Transverse colon (tissue), 4 donors: Measurements from ENCODE around the gene RHOBTB3. TPM values are rescaled to one million over a fixed set of nuclear protein-coding genes. Genes with fewer than 3 reads are reported as not detected.

Experiments used
- DNase-seq: peaks from one replicate; pipeline ENCODE4 v3.0.0-alpha.2; 2019
- H3K27ac ChIP-seq, 4 donors: fragments of 200-600 bp; sonication (generic); 2 replicates each; pipeline ENCODE4 v1.5.1; 2016 to 2018; ENCODE audit warnings: inconsistent platforms in 4 of 4
- H3K27me3 ChIP-seq: fragments of 200-600 bp; sonication (generic); 2 replicates; pipeline ENCODE4 v1.5.1; 2017; ENCODE audit warnings: inconsistent platforms
- H3K36me3 ChIP-seq, 4 donors: fragments of 200-600 bp; sonication (generic); 2 replicates each; pipeline ENCODE4 v1.5.1; 2017 to 2019; ENCODE audit warnings: inconsistent platforms in 4 of 4
- H3K4me1 ChIP-seq, 4 donors: fragments of 200-600 bp; sonication (generic); 2 replicates each; pipeline ENCODE4 v1.5.1; 2017 to 2020; ENCODE audit warnings: inconsistent platforms in 4 of 4
- H3K4me3 ChIP-seq, 4 donors: fragments of 200-600 bp; sonication (generic); 1 replicate in 1 of 4; 2 replicates in 3 of 4; pipeline versions ENCODE4 v1.5.1 to v1.6.1; 2017 to 2019; ENCODE audit warnings: inconsistent platforms in 4 of 4
- H3K9me3 ChIP-seq, 2 donors: fragments of 200-600 bp; sonication (generic); 2 replicates each; pipeline ENCODE4 v1.5.1; 2017 to 2019; ENCODE audit warnings: inconsistent platforms in 2 of 2
- CTCF ChIP-seq, 5 experiments: fragments of 200-600 bp in 3 of 5; fragments of 450-650 bp in 2 of 5; sonication (generic) in 3 of 5; IDR thresholded peaks; 1 replicate in 2 of 5; 2 replicates in 3 of 5; pipeline ENCODE4 v1.5.1; 2016 to 2017; ENCODE audit warnings: antibody characterized with exemption in 5 of 5, inconsistent platforms in 3 of 5, mild to moderate bottlenecking in 2 of 5, moderate library complexity in 1 of 5
- EP300 ChIP-seq: sonication (generic); formaldehyde crosslinking; IDR thresholded peaks from one replicate; pipeline ENCODE4 v1.6.1; 2017; ENCODE audit warnings: antibody characterized with exemption, low read depth
- POLR2A ChIP-seq: fragments of 450-650 bp; IDR thresholded peaks from one replicate; pipeline ENCODE4 v1.6.1; 2016; ENCODE audit warnings: antibody characterized with exemption, mild to moderate bottlenecking, moderate library complexity
- POLR2AphosphoS5 ChIP-seq, 3 donors: sonication (generic); formaldehyde crosslinking; IDR thresholded peaks; one replicate each; pipeline ENCODE4 v1.6.1; 2016; ENCODE audit warnings: antibody characterized with exemption in 3 of 3
- WGBS, 2 donors: methylation state at CpG; one replicate each; pipeline ENCODE4 v1.1.5; 2018; ENCODE audit warnings: low coverage in 1 of 2; 5-methylcytosine and 5-hydroxymethylcytosine counted together
- in situ Hi-C, 4 donors: fragments of 200-750 bp; cut with MboI; loops; one replicate each; pipeline versions ENCODE4 v1.15.0 to v1.15.1; 2017; ENCODE audit warnings: low sequenced_read_pairs in 3 of 4, low pct_ligation_motif_present in 1 of 4, low pct_unique_long_range_greater_than_20kb in 1 of 4
- intact Hi-C: fragments of 100-400 bp; cut with DNase I; formaldehyde crosslinking; loops from one replicate; pipeline ENCODE4 v1.15.1; 2023; ENCODE audit warnings: low total_unique reads
- total RNA-seq, 4 donors: library from RNA; depleted of rRNA; stranded (reverse); fragments of >200 nt; gene quantifications; one replicate each; pipeline ENCODE4 v1.1.0, GENCODE V29; 2016

RHOBTB3 gene
- total RNA-seq, 4 donors from 2014 or later, result 53.0 to 143 (median 84.2) TPM

- WGBS, 2 donors, result 64% methylated on average over 11 to 14 of the region's 14 CpGs
- Histone ChIP-seq H3K36me3 (peaks cover 0 to 9% (median 0%) of the 10 kb centered on the region in 4 donors), H3K27me3 (no peaks in the 10 kb centered on the region), H3K4me3 (peak overlapping the region in 1 of 4 donors; percentile 22), H3K27ac (peak overlapping the region; percentile 66 to 81 (median 73)), H3K4me1 (peaks cover 21 to 72% (median 51%) of the 10 kb centered on the region in 4 donors), H3K9me3 (no peaks in the 10 kb centered on the region)
- no peak for DNase-seq
- in situ Hi-C loops, result no loop called here
- peak in 2 of 3 donors; percentile 9 to 39 for TF ChIP-seq POLR2AphosphoS5 (IDR thresholded peaks at IDR 0.05)
- TF ChIP-seq CTCF (IDR thresholded peaks at IDR 0.05), result no peak
- intact Hi-C loops, result no loop called here
Observed at GRCh38 chr5:95818181-95819147, 87.3 kb downstream of the RHOBTB3 start.

GRCh38 chr5:95821110-95822021 is 90.2 kb downstream of the RHOBTB3 start:
- WGBS, 2 donors, result 37 to 80% methylated on average over 1 to 9 of the region's 9 CpGs
- intact Hi-C loops (no loop called here), in situ Hi-C loops (no loop called here)
- TF ChIP-seq POLR2AphosphoS5 (IDR thresholded peaks at IDR 0.05), result no peak
- Histone ChIP-seq H3K4me3 (peak overlapping the region; percentile 59 to 70 (median 60)), H3K36me3 (no peaks in the 10 kb centered on the region), H3K27me3 (no peaks in the 10 kb centered on the region), H3K27ac (peak overlapping the region; percentile 92 to 94 (median 93)), H3K4me1 (peaks cover 28 to 81% (median 63%) of the 10 kb centered on the region in 4 donors), H3K9me3 (no peaks in the 10 kb centered on the region)
- no peak for DNase-seq

DNA sequence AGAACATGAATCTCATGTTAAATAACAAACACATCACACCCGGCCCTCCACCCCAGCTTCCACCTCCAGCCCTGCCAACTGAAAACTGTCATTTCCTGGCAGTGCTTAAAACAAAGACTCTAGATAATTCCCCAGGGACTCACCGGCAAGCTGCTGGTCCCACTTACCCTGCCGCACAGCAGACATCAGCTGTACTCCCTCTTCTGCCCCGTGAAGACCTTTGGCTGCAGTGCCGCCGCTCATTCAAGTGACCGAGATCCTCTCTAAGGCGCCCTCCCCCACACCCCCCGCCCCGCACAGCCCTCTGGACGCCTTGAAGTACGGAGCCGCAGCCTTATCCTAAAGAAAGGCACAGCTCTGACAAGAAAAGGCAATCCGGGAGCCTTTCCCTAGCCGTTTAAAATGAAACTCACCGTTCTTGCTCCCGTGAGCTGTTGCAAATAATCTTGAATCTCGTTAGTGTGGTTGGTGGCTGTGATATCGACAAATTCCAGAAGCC is 91.0 kb downstream of the RHOBTB3 start:
- WGBS, 2 donors, result 0% methylated on average over 3 to 19 of the region's 19 CpGs
- in situ Hi-C loops, result no loop called here

GRCh38 chr5:95822542-95823181 is 91.5 kb downstream of the RHOBTB3 start, which contains the start of gene GLRX:
GLRX (minus strand) TSS chr5:95822726; CDS start chr5:95822662, 64 bp downstream.
- in situ Hi-C loops (no loop called here), intact Hi-C loops (no loop called here)
- H3K4me1 ChIP-seq, result peaks cover 20 to 80% (median 61%) of the 10 kb centered on the region in 4 donors
- peak within 1 kb of the TSS; percentile 92 to 94 (median 93) for H3K27ac ChIP-seq
- peak within 1 kb of the TSS; percentile 59 to 70 (median 60) for H3K4me3 ChIP-seq
- H3K36me3 ChIP-seq, result no peaks in the 10 kb centered on the region
- 0% methylated on average over 8 of the region's 8 CpGs; no CpG with 5 or more reads in 1 of the 2 donors for WGBS, 2 donors
- TF ChIP-seq EP300 (no peak), POLR2A (peak; percentile 86), POLR2AphosphoS5 (IDR thresholded peaks at IDR 0.05) (peak; percentile 88 to 93 (median 89)), CTCF (IDR thresholded peaks at IDR 0.05) (no peak)
- H3K9me3 ChIP-seq, result no peaks in the 10 kb centered on the region
- no peaks in the 10 kb centered on the region for H3K27me3 ChIP-seq
- peak; percentile 86 for DNase-seq

More for the DNA sequence above, 91.0 kb downstream of the RHOBTB3 start:
- TF ChIP-seq EP300 (no peak), POLR2AphosphoS5 (IDR thresholded peaks at IDR 0.05) (peak in 1 of 3 donors; percentile 32)
- no peaks in the 10 kb centered on the region for H3K36me3 ChIP-seq
- H3K4me3 ChIP-seq, result peak overlapping the region; percentile 59 to 70 (median 60)
- DNase-seq, result peak; percentile 70
- H3K27ac ChIP-seq, result peak overlapping the region; percentile 92 to 94 (median 93)
- H3K27me3 ChIP-seq, result no peaks in the 10 kb centered on the region
- peaks cover 25 to 82% (median 62%) of the 10 kb centered on the region in 4 donors for H3K4me1 ChIP-seq
- intact Hi-C loops, result no loop called here
- H3K9me3 ChIP-seq, result no peaks in the 10 kb centered on the region
